MG63 (cell line): Measurements from ENCODE around the gene MAP4K1. TPM values are rescaled to one million over a fixed set of nuclear protein-coding genes. Genes with fewer than 3 reads are reported as not detected.
"Not testable (repeated sequence)": the region's sequence is repeated elsewhere in the genome, so short reads cannot be mapped to it uniquely, and the experiment has no call there.

Source experiments
- DNase-seq: peaks from one replicate; pipeline ENCODE4 v3.0.0-alpha.2; 2020
- H3K27me3 ChIP-seq: fragments of 250-450 bp; sonication (Bioruptor Pico); 2 replicates; pipeline ENCODE4 v1.5.1; 2020; ENCODE audit warnings: mild to moderate bottlenecking, moderate library complexity
- H3K36me3 ChIP-seq: fragments of 250-450 bp; sonication (Bioruptor Pico); 2 replicates; pipeline ENCODE4 v1.5.1; 2020; ENCODE audit warnings: mild to moderate bottlenecking, moderate library complexity
- H3K4me3 ChIP-seq: fragments of 250-450 bp; sonication (Bioruptor Pico); 2 replicates; pipeline ENCODE4 v1.5.1; 2020; ENCODE audit warnings: mild to moderate bottlenecking, moderate library complexity
- H3K9me3 ChIP-seq: fragments of 250-450 bp; sonication (Bioruptor Pico); 2 replicates; pipeline ENCODE4 v1.5.1; 2020; ENCODE audit warnings: mild to moderate bottlenecking, moderate library complexity
- total RNA-seq: library from RNA; depleted of rRNA; stranded (reverse); fragments of >200 nt; shearing (Covaris generic); gene quantifications from 2 replicates; pipeline ENCODE4 v1.2.3, GENCODE V29; 2014; ENCODE audit warnings: low replicate concordance

Gene MAP4K1
- total RNA-seq, 1 experiment from 2014 or later: not detected

GRCh38 chr19:38563475-38563874 is 54.3 kb downstream of the MAP4K1 start:
- no peaks in the 10 kb centered on the region for H3K36me3 ChIP-seq
- no peaks in the 10 kb centered on the region; the same call in 1 of the 2 replicates for H3K27me3 ChIP-seq
- no peaks in the 10 kb centered on the region; the same call in 1 of the 2 replicates for H3K9me3 ChIP-seq
- DNase-seq: no peak
- no peak overlapping the region for H3K4me3 ChIP-seq

- Histone ChIP-seq H3K36me3 (no peaks in the 10 kb centered on the region), H3K27me3 (no peaks in the 10 kb centered on the region; the same call in 1 of the 2 replicates), H3K9me3 (no peaks in the 10 kb centered on the region; the same call in 1 of the 2 replicates), H3K4me3 (no peak overlapping the region)
- no peak for DNase-seq
These were observed 55.7 kb downstream of the MAP4K1 start for GRCh38 chr19:38562096-38562495.

GRCh38 chr19:38561658-38562057 is 56.1 kb downstream of the MAP4K1 start:
- DNase-seq: no peak
- Histone ChIP-seq H3K27me3 (no peaks in the 10 kb centered on the region; the same call in 1 of the 2 replicates), H3K4me3 (no peak overlapping the region), H3K36me3 (no peaks in the 10 kb centered on the region), H3K9me3 (no peaks in the 10 kb centered on the region; the same call in 1 of the 2 replicates)

GRCh38 chr19:38561053-38561606 is 56.6 kb downstream of the MAP4K1 start:
- no peak for DNase-seq
- no peaks in the 10 kb centered on the region; the same call in 1 of the 2 replicates for H3K27me3 ChIP-seq
- no peaks in the 10 kb centered on the region for H3K36me3 ChIP-seq
- H3K9me3 ChIP-seq: no peaks in the 10 kb centered on the region; the same call in 1 of the 2 replicates
- no peak overlapping the region for H3K4me3 ChIP-seq

GRCh38 chr19:38559428-38560401 is 58.0 kb downstream of the MAP4K1 start:
- no peak overlapping the region for H3K4me3 ChIP-seq
- no peaks in the 10 kb centered on the region for H3K36me3 ChIP-seq
- no peaks in the 10 kb centered on the region; the same call in 1 of the 2 replicates for H3K9me3 ChIP-seq
- H3K27me3 ChIP-seq: no peaks in the 10 kb centered on the region; the same call in 1 of the 2 replicates
- no peak for DNase-seq

- H3K27me3 ChIP-seq, H3K36me3 ChIP-seq, H3K9me3 ChIP-seq, DNase-seq, H3K4me3 ChIP-seq: not testable (repeated sequence)
These were observed 58.8 kb downstream of the MAP4K1 start for GRCh38 chr19:38558933-38559332.

- Histone ChIP-seq H3K9me3 (no peaks in the 10 kb centered on the region; the same call in 1 of the 2 replicates), H3K27me3 (no peaks in the 10 kb centered on the region), H3K4me3 (no peak overlapping the region), H3K36me3 (no peaks in the 10 kb centered on the region)
- no peak for DNase-seq
These were observed 60.5 kb downstream of the MAP4K1 start for GRCh38 chr19:38557205-38557799.

- Histone ChIP-seq H3K9me3 (no peaks in the 10 kb centered on the region; the same call in 1 of the 2 replicates), H3K36me3 (no peaks in the 10 kb centered on the region), H3K4me3 (no peak overlapping the region), H3K27me3 (peaks cover under 1% of the 10 kb centered on the region; the same call in 1 of the 2 replicates)
- DNase-seq: no peak
These were observed 61.1 kb downstream of the MAP4K1 start for GRCh38 chr19:38556521-38557174.

GRCh38 chr19:38555200-38555599 is 62.6 kb downstream of the MAP4K1 start:
- DNase-seq: no peak

GRCh38 chr19:38554676-38555141 is 63.0 kb downstream of the MAP4K1 start:
- peaks cover 13% of the 10 kb centered on the region for H3K27me3 ChIP-seq
- no peak for DNase-seq
- no peaks in the 10 kb centered on the region; the same call in 1 of the 2 replicates for H3K9me3 ChIP-seq
- H3K4me3 ChIP-seq: no peak overlapping the region
- H3K36me3 ChIP-seq: no peaks in the 10 kb centered on the region

More at GRCh38 chr19:38555200-38555599, 62.6 kb downstream of the MAP4K1 start:
- Histone ChIP-seq H3K4me3 (no peak overlapping the region), H3K27me3 (peaks cover 11% of the 10 kb centered on the region), H3K36me3 (no peaks in the 10 kb centered on the region), H3K9me3 (no peaks in the 10 kb centered on the region; the same call in 1 of the 2 replicates)

- not testable (repeated sequence) for H3K9me3 ChIP-seq, H3K4me3 ChIP-seq, DNase-seq, H3K36me3 ChIP-seq
- peaks cover 17% of the 10 kb centered on the region for H3K27me3 ChIP-seq
These were observed 64.5 kb downstream of the MAP4K1 start for GRCh38 chr19:38553239-38553638.

- Histone ChIP-seq H3K9me3 (no peaks in the 10 kb centered on the region), H3K4me3 (no peak overlapping the region), H3K36me3 (no peaks in the 10 kb centered on the region), H3K27me3 (peaks cover 17% of the 10 kb centered on the region)
- no peak for DNase-seq
These were observed 66.3 kb downstream of the MAP4K1 start for GRCh38 chr19:38551450-38551813.

GRCh38 chr19:38550376-38550775 is 67.4 kb downstream of the MAP4K1 start:
- Histone ChIP-seq H3K4me3 (no peak overlapping the region), H3K27me3 (peaks cover 17% of the 10 kb centered on the region), H3K9me3 (no peaks in the 10 kb centered on the region), H3K36me3 (no peaks in the 10 kb centered on the region)
- no peak for DNase-seq

GRCh38 chr19:38549942-38550341 is 67.8 kb downstream of the MAP4K1 start:
- Histone ChIP-seq H3K4me3 (no peak overlapping the region), H3K9me3 (no peaks in the 10 kb centered on the region), H3K36me3 (no peaks in the 10 kb centered on the region), H3K27me3 (peaks cover 17% of the 10 kb centered on the region)
- DNase-seq: no peak

- Histone ChIP-seq H3K9me3 (no peaks in the 10 kb centered on the region), H3K27me3 (peaks cover 17% of the 10 kb centered on the region), H3K4me3 (no peak overlapping the region), H3K36me3 (no peaks in the 10 kb centered on the region)
- no peak for DNase-seq
These were observed 68.7 kb downstream of the MAP4K1 start for GRCh38 chr19:38549061-38549460.

GRCh38 chr19:38547421-38547820 is 70.3 kb downstream of the MAP4K1 start:
- H3K9me3 ChIP-seq: no peaks in the 10 kb centered on the region
- H3K27me3 ChIP-seq: peaks cover 17% of the 10 kb centered on the region
- no peak for DNase-seq
- no peaks in the 10 kb centered on the region for H3K36me3 ChIP-seq
- no peak overlapping the region for H3K4me3 ChIP-seq
